Measurements from ENCODE around the gene STON2.

DNA sequence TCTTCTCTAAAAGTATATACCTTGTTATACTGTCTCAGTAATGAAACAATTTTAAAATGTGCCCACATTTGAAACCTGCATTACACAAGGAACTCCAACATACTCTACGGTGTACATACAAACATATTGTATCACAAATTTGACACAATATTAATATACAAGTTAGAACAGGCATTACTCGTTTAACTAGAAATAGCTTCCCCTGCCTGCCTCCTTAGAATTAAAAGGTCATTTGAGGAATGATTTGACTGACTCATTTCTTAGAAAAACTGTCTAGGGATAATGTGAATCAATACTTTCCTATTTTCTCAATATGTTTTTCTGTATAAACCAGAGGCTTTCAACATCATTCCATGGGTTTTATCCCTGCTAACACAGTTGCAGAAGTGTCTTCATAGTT is 73.7 kb downstream of the STON2 start:
- TF ChIP-seq POLR2A (IDR thresholded peaks at IDR 0.05; ENCODE audit: low read depth, low read length) (no peak), POLR2AphosphoS5 (IDR thresholded peaks at IDR 0.05; ENCODE audit: low read depth, low read length) (no peak)

All from GM12892 (cell line).